AG04449 (cell line): Measurements from ENCODE around the gene AGTPBP1.
A peak's percentile ranks its signal among the peaks of the same experiment; 100 is the strongest.
"Not testable (repeated sequence)": the region's sequence is repeated elsewhere in the genome, so short reads cannot be mapped to it uniquely, and the experiment has no call there.

ENCODE experiments used
- CTCF ChIA-PET: fragments of 350-600 bp; formaldehyde crosslinking; extraction: SDS; loops from one replicate; lab custom pipeline; 2021; ENCODE audit warnings: antibody characterized with exemption; lab: Yijun Ruan, JAX
- POLR2A ChIA-PET: fragments of 400-600, 350-600 bp; formaldehyde crosslinking; extraction: SDS; loops from one replicate; lab custom pipeline; 2020; ENCODE audit warnings: antibody characterized with exemption, inconsistent platforms; lab: Yijun Ruan, JAX
- DNase-seq: peaks from one replicate; pipeline ENCODE4 v3.0.0-alpha.2; 2010; ENCODE audit warnings: low read depth, low spot score
- H3K4me3 ChIP-seq: 2 replicates; pipeline ENCODE4 v1.5.1; 2011; ENCODE audit warnings: low read depth, mild to moderate bottlenecking, control low read depth, low read length
- TF ChIP-seq, protein P1 (sequence below): IDR thresholded peaks from one replicate; pipeline ENCODE4 v1.5.1; 2011; ENCODE audit warnings: mild to moderate bottlenecking, moderate library complexity, low read length, control low read depth, inconsistent platforms; ENCODE audit not compliant: insufficient read depth; ENCODE audit errors: missing control alignments

Gene AGTPBP1

DNA sequence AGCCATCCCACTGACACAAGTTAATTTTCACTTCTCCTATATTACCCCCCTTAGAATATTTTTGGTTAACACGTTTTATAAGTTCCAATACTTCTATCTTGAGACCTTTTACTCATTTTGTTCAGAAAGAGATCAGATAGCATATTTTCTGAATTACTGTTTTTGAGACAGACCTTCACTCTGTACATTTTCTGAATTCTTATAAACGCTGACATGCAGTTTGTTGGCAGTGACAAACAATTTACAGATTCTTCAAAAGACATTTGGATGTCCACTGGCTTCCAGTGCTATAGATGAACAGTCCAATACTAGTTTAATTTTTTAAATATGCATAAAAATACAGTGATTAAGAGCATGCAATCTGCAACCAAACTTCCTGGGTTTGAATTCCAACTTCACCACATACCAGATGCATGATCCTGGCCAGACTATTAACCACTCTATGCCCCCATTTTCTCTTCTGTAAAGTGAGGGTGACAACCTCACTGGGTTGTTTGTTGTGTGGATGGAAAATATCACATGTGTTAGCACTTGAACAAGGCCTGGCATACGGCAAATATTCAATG, 142.1 kb downstream of the AGTPBP1 start:
- ChIA-PET POLR2A (no interaction called here), CTCF (no interaction called here)
- no peak overlapping the region for H3K4me3 ChIP-seq
- TF ChIP-seq, protein P1, sequence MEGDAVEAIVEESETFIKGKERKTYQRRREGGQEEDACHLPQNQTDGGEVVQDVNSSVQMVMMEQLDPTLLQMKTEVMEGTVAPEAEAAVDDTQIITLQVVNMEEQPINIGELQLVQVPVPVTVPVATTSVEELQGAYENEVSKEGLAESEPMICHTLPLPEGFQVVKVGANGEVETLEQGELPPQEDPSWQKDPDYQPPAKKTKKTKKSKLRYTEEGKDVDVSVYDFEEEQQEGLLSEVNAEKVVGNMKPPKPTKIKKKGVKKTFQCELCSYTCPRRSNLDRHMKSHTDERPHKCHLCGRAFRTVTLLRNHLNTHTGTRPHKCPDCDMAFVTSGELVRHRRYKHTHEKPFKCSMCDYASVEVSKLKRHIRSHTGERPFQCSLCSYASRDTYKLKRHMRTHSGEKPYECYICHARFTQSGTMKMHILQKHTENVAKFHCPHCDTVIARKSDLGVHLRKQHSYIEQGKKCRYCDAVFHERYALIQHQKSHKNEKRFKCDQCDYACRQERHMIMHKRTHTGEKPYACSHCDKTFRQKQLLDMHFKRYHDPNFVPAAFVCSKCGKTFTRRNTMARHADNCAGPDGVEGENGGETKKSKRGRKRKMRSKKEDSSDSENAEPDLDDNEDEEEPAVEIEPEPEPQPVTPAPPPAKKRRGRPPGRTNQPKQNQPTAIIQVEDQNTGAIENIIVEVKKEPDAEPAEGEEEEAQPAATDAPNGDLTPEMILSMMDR, result no peak
- peak; percentile 12 for DNase-seq

DNA sequence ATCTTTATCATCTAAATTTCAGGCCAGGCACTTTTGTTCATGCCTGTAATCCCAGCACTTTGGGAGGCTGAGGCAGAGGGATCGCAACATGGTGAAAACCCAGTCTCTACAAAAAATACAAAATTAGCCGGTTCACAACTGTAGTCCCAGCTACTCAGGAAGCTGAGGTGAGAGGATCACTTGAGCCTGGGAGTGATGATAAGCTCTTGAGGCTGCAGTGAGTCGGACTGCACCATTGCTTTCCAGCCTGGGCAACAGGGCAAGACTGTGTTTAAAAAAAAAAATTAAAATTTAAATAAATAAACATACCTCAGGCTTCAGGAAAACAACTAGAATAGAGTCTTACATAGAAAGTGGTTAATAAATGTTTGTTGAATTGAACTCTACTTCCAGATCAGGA, 147.4 kb downstream of the AGTPBP1 start:
- TF ChIP-seq, protein P1, result no peak
- no peak for DNase-seq
- ChIA-PET POLR2A (no interaction called here), CTCF (no interaction called here)
- no peak overlapping the region for H3K4me3 ChIP-seq

DNA sequence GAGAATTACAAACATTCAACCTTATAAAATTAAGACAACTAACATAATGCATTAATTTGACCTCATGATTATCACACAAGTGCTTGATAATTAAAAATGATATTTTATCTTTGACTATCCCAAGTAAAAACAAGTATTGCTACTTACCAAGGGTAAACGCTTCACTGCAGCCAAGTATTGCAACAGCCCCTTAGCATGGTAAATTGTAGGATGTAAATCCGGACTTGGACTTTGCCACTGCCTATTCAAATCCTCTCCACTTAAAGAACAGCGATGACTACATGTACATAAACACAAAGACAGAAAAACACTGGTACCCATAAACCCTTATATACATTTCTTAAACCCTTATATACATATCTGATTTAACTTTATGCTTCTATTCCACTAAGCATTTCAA, 155.1 kb downstream of the AGTPBP1 start:
- DNase-seq, result no peak
- POLR2A ChIA-PET, result no interaction called here
- no peak overlapping the region for H3K4me3 ChIP-seq
- TF ChIP-seq, protein P1, result no peak
- CTCF ChIA-PET, result interaction anchor here (3.0 kb wide), 1 partner anchor 24 kb away, joined by 15 read pairs; no protein-coding TSS in a partner anchor

DNA sequence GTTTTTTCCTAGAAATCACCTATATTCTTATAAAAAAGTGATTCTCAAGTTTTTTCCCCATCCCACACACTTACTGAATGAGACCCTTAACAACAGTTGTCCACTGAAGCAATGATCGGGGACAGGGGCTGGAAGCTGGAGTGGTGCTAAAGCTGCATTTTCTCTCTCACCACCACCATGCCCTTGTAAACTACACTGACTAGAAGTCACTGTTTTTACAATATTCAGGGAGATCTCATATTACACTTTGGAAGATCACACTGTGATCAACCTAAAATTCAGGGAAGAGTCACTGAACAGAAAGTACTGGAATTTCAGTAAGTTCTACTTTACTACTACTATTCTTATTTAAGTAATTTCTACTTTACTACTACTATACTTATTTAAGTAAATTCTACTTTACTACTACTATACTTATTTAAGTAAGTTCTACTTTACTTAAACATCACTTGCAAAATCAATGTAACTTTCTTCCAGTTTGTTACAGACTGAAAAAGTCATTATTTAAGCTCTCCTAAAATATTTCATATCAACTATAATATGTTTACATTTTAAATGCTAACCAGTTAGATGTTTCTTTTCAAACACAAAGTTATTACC, 164.3 kb downstream of the AGTPBP1 start:
- H3K4me3 ChIP-seq, result no peak overlapping the region
- TF ChIP-seq, protein P1, result no peak
- CTCF ChIA-PET, result interaction anchor here (1.4 kb wide), 1 partner anchor 33 kb away, joined by 4 read pairs; no protein-coding TSS in a partner anchor
- DNase-seq, result no peak
- POLR2A ChIA-PET, result no interaction called here

DNA sequence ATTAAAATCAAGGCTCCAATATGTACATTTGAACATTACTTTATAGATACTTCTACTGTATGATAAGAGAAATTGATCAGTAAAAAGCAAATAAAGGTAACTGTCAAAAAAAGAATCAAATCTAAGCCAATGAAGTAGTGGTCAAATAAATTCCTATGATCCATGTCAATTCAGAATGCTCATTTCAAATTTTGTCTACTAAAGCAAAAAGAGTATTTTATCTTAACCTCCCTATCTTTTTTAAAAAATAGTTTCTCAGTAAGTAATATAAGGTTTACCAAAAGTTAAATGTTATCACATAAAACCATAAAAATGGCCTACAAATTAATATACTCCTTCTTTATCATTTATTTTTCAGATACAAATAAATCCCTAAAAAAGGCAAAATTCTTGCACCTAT, 165.9 kb downstream of the AGTPBP1 start:
- DNase-seq, result no peak
- ChIA-PET CTCF (interaction anchor here (1.4 kb wide), 1 partner anchor 35 kb away, joined by 4 read pairs; no protein-coding TSS in a partner anchor), POLR2A (no interaction called here)
- TF ChIP-seq, protein P1, result no peak
- H3K4me3 ChIP-seq, result no peak overlapping the region

DNA sequence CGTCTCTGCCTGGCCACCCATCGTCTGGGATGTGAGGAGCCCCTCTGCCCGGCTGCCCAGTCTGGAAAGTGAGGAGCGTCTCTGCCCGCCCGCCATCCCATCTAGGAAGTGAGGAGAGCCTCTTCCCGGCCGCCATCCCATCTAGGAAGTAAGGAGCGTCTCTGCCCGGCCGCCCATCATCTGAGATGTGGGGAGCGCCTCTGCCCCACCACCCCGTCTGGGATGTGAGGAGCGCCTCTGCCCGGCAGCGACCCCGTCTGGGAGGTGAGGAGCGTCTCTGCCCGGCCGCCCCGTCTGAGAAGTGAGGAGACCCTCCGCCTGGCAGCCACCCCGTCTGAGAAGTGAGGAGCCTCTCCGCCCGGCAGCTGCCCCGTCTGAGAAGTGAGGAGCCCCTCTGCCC, 168.2 kb downstream of the AGTPBP1 start:
- DNase-seq, H3K4me3 ChIP-seq, POLR2A ChIA-PET, CTCF ChIA-PET: not testable (repeated sequence)

DNA sequence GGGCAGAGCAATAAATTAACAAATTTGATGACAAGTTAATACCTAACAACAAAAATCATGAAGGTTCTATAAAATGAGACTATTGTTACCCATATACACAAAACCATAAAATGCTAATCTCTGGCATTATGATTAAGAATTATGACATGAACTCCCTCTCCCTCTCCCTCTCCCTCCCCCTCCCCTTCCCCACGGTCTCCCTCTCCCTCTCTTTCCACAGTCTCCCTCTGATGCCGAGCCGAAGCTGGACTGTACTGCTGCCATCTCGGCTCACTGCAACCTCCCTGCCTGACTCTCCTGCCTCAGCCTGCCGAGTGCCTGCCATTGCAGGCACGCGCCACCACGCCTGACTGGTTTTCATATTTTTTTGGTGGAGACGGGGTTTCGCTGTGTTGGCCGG, 168.8 kb downstream of the AGTPBP1 start:
- POLR2A ChIA-PET, H3K4me3 ChIP-seq, CTCF ChIA-PET, DNase-seq: not testable (repeated sequence)
